Measurements from ENCODE around the gene TERB1.
A peak's percentile ranks its signal among the peaks of the same experiment; 100 is the strongest.

TERB1 gene

GRCh38 chr16:66801320-66802105 lies at the start of gene TERB1:
Gene TERB1 (minus strand): TSS chr16:66801584. CDS start chr16:66796798, 4,786 bp downstream.
- Mint-ChIP-seq H3K9me3 (no peaks in the 10 kb centered on the region), H3K27me3 (ENCODE audit: low read depth) (no peaks in the 10 kb centered on the region), H3K36me3 (ENCODE audit: low read depth) (peaks cover 19% of the 10 kb centered on the region), H3K4me3 (no peak within 1 kb of the TSS), H3K27ac (no peak within 1 kb of the TSS), H3K4me1 (ENCODE audit: low read depth) (no peaks in the 10 kb centered on the region)
- DNase-seq (ENCODE audit: low spot score): no peak

GRCh38 chr16:66850115-66850815 lies 48.9 kb upstream of the TERB1 start:
- Mint-ChIP-seq H3K27ac (no peak overlapping the region), H3K4me1 (ENCODE audit: low read depth) (peaks cover 16% of the 10 kb centered on the region), H3K4me3 (no peak overlapping the region), H3K27me3 (ENCODE audit: low read depth) (peaks cover 12% of the 10 kb centered on the region), H3K9me3 (no peaks in the 10 kb centered on the region), H3K36me3 (ENCODE audit: low read depth) (no peaks in the 10 kb centered on the region)
- DNase-seq (ENCODE audit: low spot score): no peak

GRCh38 chr16:66849549-66849948 lies 48.2 kb upstream of the TERB1 start:
- Mint-ChIP-seq H3K27me3 (ENCODE audit: low read depth) (peaks cover 17% of the 10 kb centered on the region), H3K36me3 (ENCODE audit: low read depth) (no peaks in the 10 kb centered on the region), H3K9me3 (no peaks in the 10 kb centered on the region), H3K4me1 (ENCODE audit: low read depth) (peaks cover 16% of the 10 kb centered on the region), H3K4me3 (no peak overlapping the region), H3K27ac (no peak overlapping the region)
- no peak for DNase-seq (ENCODE audit: low spot score)

- Mint-ChIP-seq H3K9me3 (no peaks in the 10 kb centered on the region), H3K4me3 (no peak overlapping the region), H3K27ac (no peak overlapping the region), H3K27me3 (ENCODE audit: low read depth) (peaks cover 18% of the 10 kb centered on the region), H3K4me1 (ENCODE audit: low read depth) (peaks cover 16% of the 10 kb centered on the region), H3K36me3 (ENCODE audit: low read depth) (no peaks in the 10 kb centered on the region)
- no peak for DNase-seq (ENCODE audit: low spot score)
These were observed 47.6 kb upstream of the TERB1 start for GRCh38 chr16:66849021-66849420.

GRCh38 chr16:66848172-66848571 lies 46.8 kb upstream of the TERB1 start:
- no peaks in the 10 kb centered on the region for H3K36me3 Mint-ChIP-seq (ENCODE audit: low read depth)
- no peak for DNase-seq (ENCODE audit: low spot score)
- H3K4me3 Mint-ChIP-seq: no peak overlapping the region
- H3K27me3 Mint-ChIP-seq (ENCODE audit: low read depth): peaks cover 26% of the 10 kb centered on the region
- H3K9me3 Mint-ChIP-seq: no peaks in the 10 kb centered on the region
- H3K4me1 Mint-ChIP-seq (ENCODE audit: low read depth): peaks cover 17% of the 10 kb centered on the region
- H3K27ac Mint-ChIP-seq: peak overlapping the region; percentile 37

- no peaks in the 10 kb centered on the region for H3K9me3 Mint-ChIP-seq
- peaks cover 17% of the 10 kb centered on the region for H3K4me1 Mint-ChIP-seq (ENCODE audit: low read depth)
These were observed 46.2 kb upstream of the TERB1 start for GRCh38 chr16:66847533-66848067.

GRCh38 chr16:66846831-66847230 lies 45.4 kb upstream of the TERB1 start:
- Mint-ChIP-seq H3K9me3 (no peaks in the 10 kb centered on the region), H3K27me3 (ENCODE audit: low read depth) (peaks cover 36% of the 10 kb centered on the region), H3K4me1 (ENCODE audit: low read depth) (peaks cover 17% of the 10 kb centered on the region), H3K36me3 (ENCODE audit: low read depth) (no peaks in the 10 kb centered on the region), H3K27ac (no peak overlapping the region), H3K4me3 (no peak overlapping the region)
- DNase-seq (ENCODE audit: low spot score): no peak

More at GRCh38 chr16:66847533-66848067, 46.2 kb upstream of the TERB1 start:
- H3K36me3 Mint-ChIP-seq (ENCODE audit: low read depth): no peaks in the 10 kb centered on the region
- H3K4me3 Mint-ChIP-seq: no peak overlapping the region
- peaks cover 32% of the 10 kb centered on the region for H3K27me3 Mint-ChIP-seq (ENCODE audit: low read depth)
- DNase-seq (ENCODE audit: low spot score): no peak
- peak overlapping the region; percentile 37 for H3K27ac Mint-ChIP-seq

GRCh38 chr16:66846266-66846665 lies 44.9 kb upstream of the TERB1 start:
- Mint-ChIP-seq H3K4me1 (ENCODE audit: low read depth) (peaks cover 17% of the 10 kb centered on the region), H3K9me3 (no peaks in the 10 kb centered on the region), H3K36me3 (ENCODE audit: low read depth) (no peaks in the 10 kb centered on the region), H3K27me3 (ENCODE audit: low read depth) (peaks cover 39% of the 10 kb centered on the region), H3K4me3 (peak overlapping the region; percentile 18), H3K27ac (no peak overlapping the region)
- DNase-seq (ENCODE audit: low spot score): no peak

- DNase-seq (ENCODE audit: low spot score): no peak
- Mint-ChIP-seq H3K4me1 (ENCODE audit: low read depth) (peaks cover 17% of the 10 kb centered on the region), H3K27ac (no peak overlapping the region), H3K36me3 (ENCODE audit: low read depth) (no peaks in the 10 kb centered on the region), H3K9me3 (no peaks in the 10 kb centered on the region), H3K27me3 (ENCODE audit: low read depth) (peaks cover 39% of the 10 kb centered on the region), H3K4me3 (peak overlapping the region; percentile 18)
These were observed 44.4 kb upstream of the TERB1 start for GRCh38 chr16:66845791-66846221.

- Mint-ChIP-seq H3K4me1 (ENCODE audit: low read depth) (peaks cover 17% of the 10 kb centered on the region), H3K36me3 (ENCODE audit: low read depth) (no peaks in the 10 kb centered on the region), H3K27ac (no peak overlapping the region), H3K9me3 (no peaks in the 10 kb centered on the region), H3K4me3 (peak overlapping the region; percentile 39), H3K27me3 (ENCODE audit: low read depth) (peaks cover 39% of the 10 kb centered on the region)
- DNase-seq (ENCODE audit: low spot score): no peak
These were observed 43.7 kb upstream of the TERB1 start for GRCh38 chr16:66845080-66845410.

- Mint-ChIP-seq H3K4me1 (ENCODE audit: low read depth) (peaks cover 17% of the 10 kb centered on the region), H3K4me3 (peak within 1 kb of the TSS; percentile 72), H3K27ac (no peak within 1 kb of the TSS), H3K27me3 (ENCODE audit: low read depth) (peaks cover 40% of the 10 kb centered on the region), H3K36me3 (ENCODE audit: low read depth) (no peaks in the 10 kb centered on the region), H3K9me3 (no peaks in the 10 kb centered on the region)
- DNase-seq (ENCODE audit: low spot score): no peak
These were observed 43.1 kb upstream of the TERB1 start, which contains the start of gene CA7 for GRCh38 chr16:66844342-66845079. Gene CA7 (plus strand): TSS chr16:66844414. CDS start chr16:66844488, 74 bp downstream.

GRCh38 chr16:66844009-66844341 lies 42.6 kb upstream of the TERB1 start:
- no peaks in the 10 kb centered on the region for H3K36me3 Mint-ChIP-seq (ENCODE audit: low read depth)
- no peaks in the 10 kb centered on the region for H3K9me3 Mint-ChIP-seq
- peak overlapping the region; percentile 72 for H3K4me3 Mint-ChIP-seq
- no peak for DNase-seq (ENCODE audit: low spot score)
- H3K27me3 Mint-ChIP-seq (ENCODE audit: low read depth): peaks cover 40% of the 10 kb centered on the region
- H3K4me1 Mint-ChIP-seq (ENCODE audit: low read depth): peaks cover 17% of the 10 kb centered on the region
- no peak overlapping the region for H3K27ac Mint-ChIP-seq

- H3K27ac Mint-ChIP-seq: no peak overlapping the region
- H3K4me3 Mint-ChIP-seq: no peak overlapping the region
- peaks cover 46% of the 10 kb centered on the region for H3K27me3 Mint-ChIP-seq (ENCODE audit: low read depth)
- peaks cover 5% of the 10 kb centered on the region for H3K9me3 Mint-ChIP-seq
- H3K4me1 Mint-ChIP-seq (ENCODE audit: low read depth): peaks cover 14% of the 10 kb centered on the region
- peaks cover under 1% of the 10 kb centered on the region for H3K36me3 Mint-ChIP-seq (ENCODE audit: low read depth)
- DNase-seq (ENCODE audit: low spot score): no peak
These were observed 41.8 kb upstream of the TERB1 start for GRCh38 chr16:66843191-66843590.

- Mint-ChIP-seq H3K27me3 (ENCODE audit: low read depth) (peaks cover 48% of the 10 kb centered on the region), H3K27ac (no peak overlapping the region), H3K36me3 (ENCODE audit: low read depth) (peaks cover 2% of the 10 kb centered on the region), H3K9me3 (peaks cover 6% of the 10 kb centered on the region), H3K4me1 (ENCODE audit: low read depth) (peaks cover 9% of the 10 kb centered on the region), H3K4me3 (no peak overlapping the region)
- DNase-seq (ENCODE audit: low spot score): no peak
These were observed 41.4 kb upstream of the TERB1 start for GRCh38 chr16:66842765-66843164.
